ENCODE data around the gene DDX3Y.

Gene DDX3Y

GRCh38 chrY:12904618-12905516 is at the start of gene DDX3Y:
TSS of gene DDX3Y (plus strand) at chrY:12904868. CDS start at chrY:12904937, 69 bp downstream.
- peak; percentile 94 for DNase-seq

GRCh38 chrY:12855791-12856275 is 48.8 kb upstream of the DDX3Y start:
- no peak for DNase-seq

GRCh38 chrY:12867960-12868359 is 36.7 kb upstream of the DDX3Y start:
- no peak for DNase-seq

GRCh38 chrY:12896973-12897372 is 7.7 kb upstream of the DDX3Y start:
- DNase-seq = no peak

GRCh38 chrY:12898604-12899003 is 6.1 kb upstream of the DDX3Y start:
- no peak for DNase-seq

GRCh38 chrY:12905517-12905872 is 827 bp downstream of the DDX3Y start:
- DNase-seq = peak; percentile 72

- DNase-seq = no peak
These were observed 1.2 kb downstream of the DDX3Y start for GRCh38 chrY:12905895-12906294.

GRCh38 chrY:12913541-12913940 is 8.9 kb downstream of the DDX3Y start:
- no peak for DNase-seq

- DNase-seq = no peak
These were observed 23.4 kb downstream of the DDX3Y start for GRCh38 chrY:12928043-12928442.

- no peak for DNase-seq
These were observed 37.3 kb downstream of the DDX3Y start for GRCh38 chrY:12941725-12942687.
